Activated gamma-delta T cell treated with anti-CD3 and anti-CD28 coated beads, Interleukin-2, amount 50 U/mL, for 16 hours (primary cell): ENCODE results near the gene COX6A2.
"Not testable (repeated sequence)": the region's sequence is repeated elsewhere in the genome, so short reads cannot be mapped to it uniquely, and the experiment has no call there.

Experiments
- DNase-seq: peaks from one replicate; pipeline ENCODE4 v3.0.0-alpha.2; 2020; ENCODE audit warnings: low read depth

Gene COX6A2

GRCh38 chr16:31438414-31438813 is 10.3 kb upstream of the COX6A2 start:
- no peak for DNase-seq

GRCh38 chr16:31436221-31437045 is 8.3 kb upstream of the COX6A2 start:
- no peak for DNase-seq

- no peak for DNase-seq
These were observed 7.4 kb upstream of the COX6A2 start for GRCh38 chr16:31435341-31436220.

- DNase-seq, result no peak
These were observed 2.4 kb upstream of the COX6A2 start for GRCh38 chr16:31430380-31431052.

GRCh38 chr16:31429796-31430195 is 1.6 kb upstream of the COX6A2 start:
- DNase-seq, result no peak

GRCh38 chr16:31429314-31429713 is 1.2 kb upstream of the COX6A2 start:
- DNase-seq, result no peak

GRCh38 chr16:31428638-31429247 is 583 bp upstream of the COX6A2 start:
- DNase-seq, result no peak

GRCh38 chr16:31427441-31428278 is 500 bp downstream of the COX6A2 start:
- peak; percentile 62 for DNase-seq

GRCh38 chr16:31423801-31424200 is 4.4 kb downstream of the COX6A2 start:
- no peak for DNase-seq

- DNase-seq, result no peak
These were observed 4.9 kb downstream of the COX6A2 start for GRCh38 chr16:31423241-31423640.

- peak; percentile 65 for DNase-seq
These were observed 6.6 kb downstream of the COX6A2 start for GRCh38 chr16:31421587-31421986.

GRCh38 chr16:31420037-31420436 is 8.1 kb downstream of the COX6A2 start:
- no peak for DNase-seq

- DNase-seq, result no peak
These were observed 10.2 kb downstream of the COX6A2 start for GRCh38 chr16:31417916-31418315.

- DNase-seq, result not testable (repeated sequence)
These were observed 11.1 kb downstream of the COX6A2 start for GRCh38 chr16:31417036-31417435.

GRCh38 chr16:31416371-31416770 is 11.8 kb downstream of the COX6A2 start:
- no peak for DNase-seq

GRCh38 chr16:31414706-31415105 is 13.5 kb downstream of the COX6A2 start:
- no peak for DNase-seq

GRCh38 chr16:31413943-31414342 is 14.2 kb downstream of the COX6A2 start:
- DNase-seq, result no peak

- DNase-seq, result no peak
These were observed 14.8 kb downstream of the COX6A2 start for GRCh38 chr16:31413381-31413780.

GRCh38 chr16:31412750-31413149 is 15.4 kb downstream of the COX6A2 start:
- DNase-seq, result no peak

GRCh38 chr16:31411024-31411844 is 16.9 kb downstream of the COX6A2 start:
- DNase-seq, result no peak
